ENCODE results near the gene TET2. TPM values are rescaled to one million over a fixed set of nuclear protein-coding genes. Genes with fewer than 3 reads are reported as not detected.

The TET2 gene
- 3.3 and 6.7 TPM in 2 replicates for total RNA-seq (2014; rRNA removed; shearing (Covaris generic))

- in situ Hi-C loops (cut with HindIII; ENCODE audit: low sequenced_read_pairs): no loop called here
- peak; percentile 75 for DNase-seq (ENCODE audit: low spot score)
Observed at GRCh38 chr4:105146276-105147015, at the start of gene TET2. TET2 (plus strand) TSS chr4:105146876; CDS start chr4:105233943, 87,067 bp downstream.

GRCh38 chr4:105102016-105102415 lies 44.7 kb upstream of the TET2 start:
- no peak for DNase-seq (ENCODE audit: low spot score)
- in situ Hi-C loops (cut with HindIII; ENCODE audit: low sequenced_read_pairs): no loop called here

- in situ Hi-C loops (cut with HindIII; ENCODE audit: low sequenced_read_pairs): no loop called here
- no peak for DNase-seq (ENCODE audit: low spot score)
Observed at GRCh38 chr4:105106426-105106825, 40.2 kb upstream of the TET2 start.

- DNase-seq (ENCODE audit: low spot score): no peak
- in situ Hi-C loops (cut with HindIII; ENCODE audit: low sequenced_read_pairs): no loop called here
Observed at GRCh38 chr4:105107095-105107856, 39.4 kb upstream of the TET2 start.

GRCh38 chr4:105108971-105109370 lies 37.7 kb upstream of the TET2 start:
- in situ Hi-C loops (cut with HindIII; ENCODE audit: low sequenced_read_pairs): no loop called here
- no peak for DNase-seq (ENCODE audit: low spot score)

GRCh38 chr4:105112274-105112673 lies 34.4 kb upstream of the TET2 start:
- in situ Hi-C loops (cut with HindIII; ENCODE audit: low sequenced_read_pairs): no loop called here
- DNase-seq (ENCODE audit: low spot score): no peak

GRCh38 chr4:105113800-105114199 lies 32.9 kb upstream of the TET2 start:
- no peak for DNase-seq (ENCODE audit: low spot score)
- in situ Hi-C loops (cut with HindIII; ENCODE audit: low sequenced_read_pairs): no loop called here

- no peak for DNase-seq (ENCODE audit: low spot score)
- in situ Hi-C loops (cut with HindIII; ENCODE audit: low sequenced_read_pairs): no loop called here
Observed at GRCh38 chr4:105116616-105117319, 29.9 kb upstream of the TET2 start.

GRCh38 chr4:105119356-105119755 lies 27.3 kb upstream of the TET2 start:
- DNase-seq (ENCODE audit: low spot score): no peak
- in situ Hi-C loops (cut with HindIII; ENCODE audit: low sequenced_read_pairs): no loop called here

GRCh38 chr4:105120626-105121025 lies 26.1 kb upstream of the TET2 start:
- in situ Hi-C loops (cut with HindIII; ENCODE audit: low sequenced_read_pairs): no loop called here
- no peak for DNase-seq (ENCODE audit: low spot score)

GRCh38 chr4:105122350-105122749 lies 24.3 kb upstream of the TET2 start:
- no peak for DNase-seq (ENCODE audit: low spot score)
- in situ Hi-C loops (cut with HindIII; ENCODE audit: low sequenced_read_pairs): no loop called here

- DNase-seq (ENCODE audit: low spot score): no peak
- in situ Hi-C loops (cut with HindIII; ENCODE audit: low sequenced_read_pairs): no loop called here
Observed at GRCh38 chr4:105126311-105127169, 20.1 kb upstream of the TET2 start.

- in situ Hi-C loops (cut with HindIII; ENCODE audit: low sequenced_read_pairs): no loop called here
- no peak for DNase-seq (ENCODE audit: low spot score)
Observed at GRCh38 chr4:105127170-105127445, 19.6 kb upstream of the TET2 start.

GRCh38 chr4:105128208-105128607 lies 18.5 kb upstream of the TET2 start:
- in situ Hi-C loops (cut with HindIII; ENCODE audit: low sequenced_read_pairs): no loop called here

GRCh38 chr4:105129286-105130040 lies 17.2 kb upstream of the TET2 start:
- in situ Hi-C loops (cut with HindIII; ENCODE audit: low sequenced_read_pairs): no loop called here
- no peak for DNase-seq (ENCODE audit: low spot score)

More at GRCh38 chr4:105128208-105128607, 18.5 kb upstream of the TET2 start:
- no peak for DNase-seq (ENCODE audit: low spot score)

GRCh38 chr4:105130945-105131344 lies 15.7 kb upstream of the TET2 start:
- no peak for DNase-seq (ENCODE audit: low spot score)
- in situ Hi-C loops (cut with HindIII; ENCODE audit: low sequenced_read_pairs): no loop called here

- in situ Hi-C loops (cut with HindIII; ENCODE audit: low sequenced_read_pairs): no loop called here
Observed at GRCh38 chr4:105133976-105134375, 12.7 kb upstream of the TET2 start.

GRCh38 chr4:105135785-105136184 lies 10.9 kb upstream of the TET2 start:
- in situ Hi-C loops (cut with HindIII; ENCODE audit: low sequenced_read_pairs): no loop called here

More at GRCh38 chr4:105133976-105134375, 12.7 kb upstream of the TET2 start:
- no peak for DNase-seq (ENCODE audit: low spot score)

More at GRCh38 chr4:105135785-105136184, 10.9 kb upstream of the TET2 start:
- DNase-seq (ENCODE audit: low spot score): no peak
